Measurements from ENCODE around the gene COX6B1.

The COX6B1 gene

GRCh38 chr19:35704218-35704617, 56.1 kb downstream of the COX6B1 start, which contains the start of gene ZBTB32:
Gene ZBTB32, plus strand, starts transcription at chr19:35704558. Its CDS starts 10,069 bp downstream, at chr19:35714627.
- Histone ChIP-seq H3K9me3 (ENCODE audit: insufficient read depth, low read length, severe bottlenecking) (no peaks in the 10 kb centered on the region), H2AFZ (ENCODE audit: low read depth, low read length) (no peak within 1 kb of the TSS), H3K4me3 (ENCODE audit: low read depth in 1 of 2, low read length in 2 of 2) (no peak within 1 kb of the TSS), H4K20me1 (ENCODE audit: insufficient read depth, low read length) (no peaks in the 10 kb centered on the region), H3K79me2 (ENCODE audit: insufficient read depth, low read length) (no peaks in the 10 kb centered on the region), H3K27me3 (ENCODE audit: insufficient read depth, low read length, poor library complexity) (peaks cover 6% of the 10 kb centered on the region), H3K9ac (ENCODE audit: low read depth, low read length) (no peak within 1 kb of the TSS), H3K27ac (ENCODE audit: low read length) (no peak within 1 kb of the TSS), H3K4me1 (ENCODE audit: insufficient read depth, low read length) (peaks cover 18% of the 10 kb centered on the region), H3K4me2 (ENCODE audit: insufficient read depth, low read length) (peak within 1 kb of the TSS; percentile 78; the same call in 1 of the 2 replicates), H3K36me3 (ENCODE audit: insufficient read depth, low read length) (no peaks in the 10 kb centered on the region)
- DNase-seq (no peak), ATAC-seq (ENCODE audit: insufficient read depth, low read depth) (no peak)
- no peak for TF ChIP-seq EZH2 (IDR thresholded peaks at IDR 0.05; ENCODE audit: borderline replicate concordance, low read depth, low read length, severe bottlenecking)

Measured in DND-41 (cell line).